Urinary bladder (tissue), 4 donors: Measurements from ENCODE around the gene RPGRIP1L. TPM values are rescaled to one million over a fixed set of nuclear protein-coding genes. Genes with fewer than 3 reads are reported as not detected.

ENCODE experiments used
- DNase-seq: peaks from one replicate; pipeline ENCODE4 v3.0.0-alpha.2; 2015; ENCODE audit errors: extremely low spot score
- H3K27ac ChIP-seq: one replicate; pipeline ENCODE4 v1.5.1; 2013; ENCODE audit warnings: low read depth, mild to moderate bottlenecking, moderate library complexity
- H3K36me3 ChIP-seq: one replicate; pipeline ENCODE4 v1.6.1; 2013; ENCODE audit warnings: mild to moderate bottlenecking, moderate library complexity; ENCODE audit not compliant: insufficient read depth
- H3K4me1 ChIP-seq: one replicate; pipeline ENCODE4 v1.6.1; 2013; ENCODE audit warnings: mild to moderate bottlenecking, moderate library complexity; ENCODE audit not compliant: insufficient read depth
- H3K4me3 ChIP-seq: one replicate; pipeline ENCODE4 v1.5.1; 2013; ENCODE audit warnings: low read depth, low read length
- WGBS: extraction: QIAGEN DNeasy Blood & Tissue Kit; methylation state at CpG from one replicate; pipeline ENCODE4 v1.1.7; 2013; 5-methylcytosine and 5-hydroxymethylcytosine counted together
- polyA plus RNA-seq: library from polyadenylated mRNA; stranded (reverse); fragments of 200-250 nt; gene quantifications from one replicate; pipeline ENCODE4 v1.2.3, GENCODE V29; 2013
- total RNA-seq: library from RNA; depleted of rRNA; stranded (reverse); fragments of >200 nt; gene quantifications from one replicate; pipeline ENCODE4 v1.2.3, GENCODE V29; 2014
- donor health status: healthy with polysubstance abuse.
- donor health status: healthy.

RPGRIP1L gene
- total and polyA plus RNA-seq, 2 donors: 2.6 to 30.7 TPM

- Histone ChIP-seq H3K4me3 (no peak overlapping the region), H3K27ac (no peak overlapping the region), H3K36me3 (no peaks in the 10 kb centered on the region), H3K4me1 (no peaks in the 10 kb centered on the region)
- WGBS: 35% methylated on average over 7 of the region's 7 CpGs
- no peak for DNase-seq
Measured at GRCh38 chr16:53664724-53665345, 38.8 kb downstream of the RPGRIP1L start.

DNA sequence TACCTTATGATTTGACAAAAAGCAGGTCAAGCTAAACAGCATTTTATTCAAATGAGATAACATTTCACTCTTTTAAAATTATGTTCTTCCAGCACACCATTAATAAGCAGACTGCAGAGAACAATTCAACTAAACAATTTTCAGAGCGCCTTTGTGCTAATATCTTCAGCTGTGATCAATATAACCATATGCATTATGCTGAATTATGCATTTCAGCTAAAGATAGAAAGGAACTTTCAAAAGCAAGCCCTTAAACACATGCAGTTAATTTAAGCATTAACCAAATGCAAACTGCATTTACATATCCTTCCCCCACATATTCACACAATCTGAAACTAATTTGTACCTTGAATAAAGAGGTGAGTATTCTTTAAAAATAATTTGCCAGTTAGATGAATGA, 41.6 kb downstream of the RPGRIP1L start:
- WGBS: 99% methylated on average over 1 of the region's 1 CpG
- DNase-seq: no peak
- Histone ChIP-seq H3K4me1 (no peaks in the 10 kb centered on the region), H3K27ac (no peak overlapping the region), H3K36me3 (no peaks in the 10 kb centered on the region), H3K4me3 (no peak overlapping the region)

- 94% methylated on average over 2 of the region's 2 CpGs for WGBS
- H3K4me3 ChIP-seq: no peak overlapping the region
Measured at GRCh38 chr16:53654946-53655345, 48.7 kb downstream of the RPGRIP1L start.

GRCh38 chr16:53651357-53651756, 52.3 kb downstream of the RPGRIP1L start:
- 70% methylated on average over 2 of the region's 2 CpGs for WGBS
- DNase-seq: no peak
- H3K4me3 ChIP-seq: no peak overlapping the region

More at GRCh38 chr16:53654946-53655345, 48.7 kb downstream of the RPGRIP1L start:
- H3K36me3 ChIP-seq: peaks cover 1% of the 10 kb centered on the region
- no peaks in the 10 kb centered on the region for H3K4me1 ChIP-seq
- DNase-seq: no peak
- H3K27ac ChIP-seq: no peak overlapping the region

GRCh38 chr16:53646506-53646905, 57.2 kb downstream of the RPGRIP1L start:
- DNase-seq: no peak
- Histone ChIP-seq H3K36me3 (peaks cover 3% of the 10 kb centered on the region), H3K4me3 (no peak overlapping the region), H3K4me1 (peaks cover 1% of the 10 kb centered on the region), H3K27ac (no peak overlapping the region)
- WGBS: 82% methylated on average over 3 of the region's 3 CpGs

More at GRCh38 chr16:53651357-53651756, 52.3 kb downstream of the RPGRIP1L start:
- Histone ChIP-seq H3K4me1 (peaks cover 1% of the 10 kb centered on the region), H3K27ac (no peak overlapping the region), H3K36me3 (peaks cover 4% of the 10 kb centered on the region)

DNA sequence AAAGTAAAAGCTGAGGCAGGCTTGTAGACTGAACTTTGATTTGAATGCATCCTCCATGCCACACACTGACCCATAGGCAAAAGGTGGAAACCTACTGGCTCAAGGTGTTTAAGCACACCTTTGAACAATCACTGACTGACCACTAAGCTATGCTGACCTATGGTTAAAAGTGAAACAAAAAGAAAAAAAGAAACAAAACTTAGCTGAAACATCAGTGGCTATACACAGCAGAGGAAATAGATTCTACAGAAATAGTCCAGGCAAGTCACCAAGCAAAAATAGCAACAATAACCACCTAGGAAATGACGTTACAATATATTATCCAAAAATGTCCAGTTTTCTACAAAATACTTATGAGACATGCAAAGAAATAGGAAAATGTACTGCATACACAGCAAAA, 60.2 kb downstream of the RPGRIP1L start:
- WGBS: 93% methylated on average over 1 of the region's 1 CpG
- Histone ChIP-seq H3K36me3 (peaks cover 3% of the 10 kb centered on the region), H3K4me3 (no peak overlapping the region), H3K27ac (no peak overlapping the region), H3K4me1 (peaks cover 1% of the 10 kb centered on the region)
- no peak for DNase-seq

GRCh38 chr16:53642094-53642493, 61.6 kb downstream of the RPGRIP1L start:
- Histone ChIP-seq H3K4me1 (peaks cover 1% of the 10 kb centered on the region), H3K4me3 (no peak overlapping the region), H3K27ac (no peak overlapping the region), H3K36me3 (no peaks in the 10 kb centered on the region)
- no peak for DNase-seq
- WGBS: 80% methylated on average over 5 of the region's 5 CpGs

GRCh38 chr16:53636978-53637377, 66.7 kb downstream of the RPGRIP1L start:
- H3K36me3 ChIP-seq: peaks cover 2% of the 10 kb centered on the region
- no peak for DNase-seq
- no peak overlapping the region for H3K27ac ChIP-seq
- 90% methylated on average over 2 of the region's 2 CpGs for WGBS
- no peaks in the 10 kb centered on the region for H3K4me1 ChIP-seq
- H3K4me3 ChIP-seq: no peak overlapping the region

- Histone ChIP-seq H3K4me1 (no peaks in the 10 kb centered on the region), H3K4me3 (no peak overlapping the region), H3K36me3 (peaks cover 2% of the 10 kb centered on the region), H3K27ac (no peak overlapping the region)
- WGBS: 80% methylated on average over 2 of the region's 2 CpGs
- DNase-seq: no peak
Measured at GRCh38 chr16:53632526-53632925, 71.1 kb downstream of the RPGRIP1L start.

DNA sequence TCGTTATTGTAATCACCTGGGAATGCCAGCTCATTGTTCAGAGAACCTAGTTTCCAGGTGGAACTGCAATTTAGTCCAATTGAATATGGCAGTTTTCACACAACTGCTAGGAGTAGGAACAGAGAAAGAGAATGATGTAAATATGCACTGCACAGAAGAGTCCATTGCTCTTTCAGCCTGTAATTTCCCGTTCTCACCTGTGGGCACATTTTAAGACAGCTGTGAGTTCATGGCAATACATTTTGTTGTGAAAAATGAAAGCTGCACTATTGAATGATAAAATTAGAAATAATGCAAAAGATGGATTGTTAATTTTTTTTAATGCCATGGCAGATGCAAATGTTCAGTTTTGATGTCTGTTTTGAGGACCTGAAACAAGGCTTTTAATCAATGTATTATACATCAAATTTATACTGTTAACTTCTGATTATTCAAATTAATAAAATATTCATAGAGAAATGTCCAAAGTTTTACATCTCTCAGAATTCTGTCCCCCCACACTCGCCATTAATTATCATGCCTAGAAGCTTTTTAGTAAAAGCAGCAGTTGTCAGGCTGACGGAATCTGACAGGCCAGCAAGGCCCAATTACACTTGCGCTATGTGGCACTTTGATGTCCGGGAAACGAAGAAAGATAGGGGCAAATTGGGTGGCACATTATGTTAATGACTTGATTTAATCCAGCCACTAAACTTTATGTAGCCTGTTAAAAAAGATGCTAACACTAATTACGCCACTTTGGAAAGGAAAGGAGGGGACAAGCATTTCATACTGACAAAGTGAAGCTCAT, 72.2 kb downstream of the RPGRIP1L start:
- H3K4me1 ChIP-seq: no peaks in the 10 kb centered on the region
- DNase-seq: no peak
- H3K36me3 ChIP-seq: peaks cover 2% of the 10 kb centered on the region
- no peak overlapping the region for H3K27ac ChIP-seq
- H3K4me3 ChIP-seq: no peak overlapping the region
- WGBS: 87% methylated on average over 8 of the region's 8 CpGs

- DNase-seq: no peak
- 59% methylated on average over 6 of the region's 6 CpGs for WGBS
- Histone ChIP-seq H3K4me3 (no peak overlapping the region), H3K4me1 (no peaks in the 10 kb centered on the region), H3K36me3 (peaks cover 2% of the 10 kb centered on the region), H3K27ac (no peak overlapping the region)
Measured at GRCh38 chr16:53629607-53630312, 73.9 kb downstream of the RPGRIP1L start.

DNA sequence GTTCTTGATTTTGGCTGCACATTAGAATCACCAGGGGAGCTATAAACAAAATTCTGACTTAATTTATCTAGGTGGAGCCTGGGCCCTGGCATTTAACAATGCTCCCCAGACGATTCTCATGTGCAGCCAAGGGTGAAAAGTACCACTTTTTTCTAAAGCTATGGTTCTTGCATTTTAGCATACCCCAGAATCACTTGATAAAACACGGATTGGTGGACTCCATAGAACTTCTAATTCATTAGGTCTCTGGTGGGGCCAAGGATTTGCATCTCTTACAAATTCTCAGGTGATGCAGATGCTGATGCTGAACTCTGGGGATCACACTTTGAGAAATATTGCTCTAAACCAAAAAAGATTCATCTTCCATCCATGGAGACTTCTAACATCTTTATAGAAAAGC, 74.5 kb downstream of the RPGRIP1L start:
- 89% methylated on average over 2 of the region's 2 CpGs for WGBS
- DNase-seq: no peak
- Histone ChIP-seq H3K36me3 (peaks cover 2% of the 10 kb centered on the region), H3K27ac (no peak overlapping the region), H3K4me3 (no peak overlapping the region), H3K4me1 (no peaks in the 10 kb centered on the region)

GRCh38 chr16:53626811-53627210, 76.8 kb downstream of the RPGRIP1L start:
- no peaks in the 10 kb centered on the region for H3K4me1 ChIP-seq
- H3K27ac ChIP-seq: no peak overlapping the region
- 68% methylated on average over 2 of the region's 2 CpGs for WGBS
- no peak for DNase-seq
- no peak overlapping the region for H3K4me3 ChIP-seq
- H3K36me3 ChIP-seq: no peaks in the 10 kb centered on the region

DNA sequence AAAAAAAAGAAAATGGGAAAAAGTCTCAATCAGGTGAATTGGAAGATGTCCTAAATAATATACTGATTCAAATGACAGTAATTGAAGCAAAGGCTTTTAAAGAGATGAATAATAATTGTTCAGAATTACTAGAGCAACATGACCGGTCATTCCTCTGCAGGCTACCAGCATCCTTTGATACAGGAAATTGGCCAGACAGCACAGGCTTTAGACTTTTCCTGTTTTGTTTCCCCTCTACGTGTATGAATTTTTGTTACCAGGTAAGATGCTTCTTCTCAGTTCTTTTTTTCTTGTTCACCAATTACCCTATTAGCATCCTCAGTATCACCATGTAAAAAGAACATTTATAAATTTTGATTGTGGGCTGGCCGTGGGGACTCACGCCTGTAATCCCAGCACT, 77.5 kb downstream of the RPGRIP1L start:
- no peaks in the 10 kb centered on the region for H3K36me3 ChIP-seq
- no peak overlapping the region for H3K4me3 ChIP-seq
- WGBS: 95% methylated on average over 4 of the region's 4 CpGs
- H3K27ac ChIP-seq: no peak overlapping the region
- no peak for DNase-seq
- no peaks in the 10 kb centered on the region for H3K4me1 ChIP-seq
